ENCODE measurements around the gene AK9.
A peak's percentile ranks its signal among the peaks of the same experiment; 100 is the strongest.

Gene AK9

DNA sequence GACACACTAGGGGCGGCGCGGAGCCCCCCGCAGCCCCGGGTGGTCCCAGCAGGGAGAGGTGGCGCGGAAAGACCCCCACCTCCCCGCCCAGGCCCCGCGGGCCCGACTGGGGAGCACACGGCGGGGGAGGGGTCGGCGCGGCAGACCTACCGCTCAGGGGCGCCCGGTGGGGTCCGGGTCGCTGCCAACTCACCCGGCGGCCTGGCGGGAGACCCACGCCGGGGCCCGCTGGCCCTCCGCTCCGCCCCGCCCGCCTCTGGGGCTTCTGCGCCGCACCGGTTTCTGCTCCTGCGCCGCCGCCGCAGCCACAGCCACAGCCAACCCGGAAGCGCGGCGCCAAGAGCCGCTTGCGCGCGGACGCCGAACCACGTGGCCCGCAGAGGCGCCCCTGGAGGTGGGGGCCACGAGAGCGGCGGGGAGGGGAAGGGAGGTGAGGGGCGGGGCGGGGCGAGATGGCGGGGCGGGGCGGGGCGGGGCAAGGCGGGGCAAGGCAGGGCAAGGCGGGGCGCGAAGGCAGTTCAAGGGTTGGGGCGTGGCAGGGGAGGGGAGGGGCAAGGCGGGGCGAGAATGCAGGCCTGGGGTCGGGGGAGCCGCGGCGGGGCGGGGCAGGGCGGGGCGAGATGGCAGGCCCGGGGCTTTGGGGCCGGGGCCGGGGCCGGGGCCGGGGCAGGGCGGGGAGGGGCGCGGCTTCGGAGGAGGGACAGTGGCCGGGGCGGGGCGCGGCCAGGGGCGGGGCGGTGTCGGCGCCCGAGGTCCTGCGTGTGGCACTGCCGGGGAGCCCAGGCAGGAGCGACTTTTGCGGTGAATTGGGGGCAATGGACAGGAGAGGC, 207.9 kb downstream of the AK9 start, which contains the start of gene ZBTB24:
Gene ZBTB24, minus strand, starts transcription at position 315 of the 830 bp plus-strand sequence. CDS start 1,193 bp downstream, outside the sequence.
- 0 out of 2 replicates have a peak, but pooled peaks cover 5% of the 10 kb centered on the region for H3K27me3 ChIP-seq (ENCODE audit: insufficient read depth, low read length)
- peaks cover 42% of the 10 kb centered on the region for H3K79me2 ChIP-seq (ENCODE audit: insufficient read depth, low read length)
- H3K9ac ChIP-seq (ENCODE audit: low read length) = peak within 1 kb of the TSS; percentile 99
- no peaks in the 10 kb centered on the region for H4K20me1 ChIP-seq (ENCODE audit: insufficient read depth, low read length)
- H3K27ac ChIP-seq (ENCODE audit: low read depth, low read length, poor library complexity, severe bottlenecking) = peak within 1 kb of the TSS; percentile 38
- H3F3A ChIP-seq (ENCODE audit: insufficient read depth, low read length) = no peaks in the 10 kb centered on the region
- H3K4me1 ChIP-seq (ENCODE audit: insufficient read depth, low read length, severe bottlenecking) = peaks cover 40% of the 10 kb centered on the region
- H3K4me3 ChIP-seq (ENCODE audit: low read depth, low read length, poor library complexity, severe bottlenecking) = peak within 1 kb of the TSS; percentile 95
- no peaks in the 10 kb centered on the region for H3K9me2 ChIP-seq (ENCODE audit: low read depth, low read length)
- H3K4me2 ChIP-seq (ENCODE audit: low read length) = peak within 1 kb of the TSS; percentile 98
- no peaks in the 10 kb centered on the region for H3K9me3 ChIP-seq (ENCODE audit: low read length)
- TF ChIP-seq EZH2 (IDR thresholded peaks at IDR 0.05; ENCODE audit: borderline replicate concordance, low read length) = no peak
- TF ChIP-seq, protein P1, sequence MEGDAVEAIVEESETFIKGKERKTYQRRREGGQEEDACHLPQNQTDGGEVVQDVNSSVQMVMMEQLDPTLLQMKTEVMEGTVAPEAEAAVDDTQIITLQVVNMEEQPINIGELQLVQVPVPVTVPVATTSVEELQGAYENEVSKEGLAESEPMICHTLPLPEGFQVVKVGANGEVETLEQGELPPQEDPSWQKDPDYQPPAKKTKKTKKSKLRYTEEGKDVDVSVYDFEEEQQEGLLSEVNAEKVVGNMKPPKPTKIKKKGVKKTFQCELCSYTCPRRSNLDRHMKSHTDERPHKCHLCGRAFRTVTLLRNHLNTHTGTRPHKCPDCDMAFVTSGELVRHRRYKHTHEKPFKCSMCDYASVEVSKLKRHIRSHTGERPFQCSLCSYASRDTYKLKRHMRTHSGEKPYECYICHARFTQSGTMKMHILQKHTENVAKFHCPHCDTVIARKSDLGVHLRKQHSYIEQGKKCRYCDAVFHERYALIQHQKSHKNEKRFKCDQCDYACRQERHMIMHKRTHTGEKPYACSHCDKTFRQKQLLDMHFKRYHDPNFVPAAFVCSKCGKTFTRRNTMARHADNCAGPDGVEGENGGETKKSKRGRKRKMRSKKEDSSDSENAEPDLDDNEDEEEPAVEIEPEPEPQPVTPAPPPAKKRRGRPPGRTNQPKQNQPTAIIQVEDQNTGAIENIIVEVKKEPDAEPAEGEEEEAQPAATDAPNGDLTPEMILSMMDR (IDR thresholded peaks at IDR 0.05; ENCODE audit: low read length) = no peak
- H3K36me3 ChIP-seq (ENCODE audit: insufficient read depth, low read length) = peaks cover 36% of the 10 kb centered on the region
- peak within 1 kb of the TSS; percentile 11 for H2AFZ ChIP-seq (ENCODE audit: low read length)

DNA sequence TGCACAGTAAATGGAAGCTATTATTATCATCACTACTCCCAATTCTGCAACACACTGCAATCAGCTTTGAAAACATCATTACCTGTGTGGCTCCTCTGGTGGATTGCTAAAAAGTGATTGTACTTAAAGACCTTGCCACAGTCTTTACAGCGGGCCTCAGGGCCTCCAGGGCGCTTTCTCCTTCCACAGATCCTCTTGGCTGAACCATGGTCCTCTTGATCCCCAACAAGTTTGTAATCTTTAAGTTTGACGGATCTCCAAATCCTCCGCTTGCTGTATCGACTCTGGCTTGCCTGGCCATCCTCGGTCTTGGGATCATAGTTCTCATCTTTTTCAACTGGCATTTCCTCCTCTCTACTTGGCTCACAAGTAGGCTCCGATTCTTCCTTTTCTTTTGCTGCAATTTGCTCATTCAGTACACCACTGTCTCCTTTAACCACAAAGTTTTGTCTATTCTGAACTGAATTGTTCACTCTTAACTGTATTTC, 210.0 kb downstream of the AK9 start:
- Histone ChIP-seq H3K9ac (ENCODE audit: low read length) (peak overlapping the region; percentile 7; the same call in 1 of the 2 replicates), H3K9me2 (ENCODE audit: low read depth, low read length) (no peaks in the 10 kb centered on the region), H3K9me3 (ENCODE audit: low read length) (no peaks in the 10 kb centered on the region), H3K4me2 (ENCODE audit: low read length) (peak overlapping the region; percentile 98), H3K4me1 (ENCODE audit: insufficient read depth, low read length, severe bottlenecking) (peaks cover 59% of the 10 kb centered on the region), H3K4me3 (ENCODE audit: low read depth, low read length, poor library complexity, severe bottlenecking) (peak overlapping the region; percentile 95), H2AFZ (ENCODE audit: low read length) (no peak overlapping the region), H4K20me1 (ENCODE audit: insufficient read depth, low read length) (no peaks in the 10 kb centered on the region), H3K27ac (ENCODE audit: low read depth, low read length, poor library complexity, severe bottlenecking) (peak overlapping the region; percentile 38), H3K79me2 (ENCODE audit: insufficient read depth, low read length) (peaks cover 56% of the 10 kb centered on the region), H3K36me3 (ENCODE audit: insufficient read depth, low read length) (peaks cover 54% of the 10 kb centered on the region), H3F3A (ENCODE audit: insufficient read depth, low read length) (no peaks in the 10 kb centered on the region), H3K27me3 (ENCODE audit: insufficient read depth, low read length) (no peaks in the 10 kb centered on the region)
- TF ChIP-seq, protein P1 (IDR thresholded peaks at IDR 0.05; ENCODE audit: low read length) = no peak
- no peak for TF ChIP-seq EZH2 (IDR thresholded peaks at IDR 0.05; ENCODE audit: borderline replicate concordance, low read length)

DNA sequence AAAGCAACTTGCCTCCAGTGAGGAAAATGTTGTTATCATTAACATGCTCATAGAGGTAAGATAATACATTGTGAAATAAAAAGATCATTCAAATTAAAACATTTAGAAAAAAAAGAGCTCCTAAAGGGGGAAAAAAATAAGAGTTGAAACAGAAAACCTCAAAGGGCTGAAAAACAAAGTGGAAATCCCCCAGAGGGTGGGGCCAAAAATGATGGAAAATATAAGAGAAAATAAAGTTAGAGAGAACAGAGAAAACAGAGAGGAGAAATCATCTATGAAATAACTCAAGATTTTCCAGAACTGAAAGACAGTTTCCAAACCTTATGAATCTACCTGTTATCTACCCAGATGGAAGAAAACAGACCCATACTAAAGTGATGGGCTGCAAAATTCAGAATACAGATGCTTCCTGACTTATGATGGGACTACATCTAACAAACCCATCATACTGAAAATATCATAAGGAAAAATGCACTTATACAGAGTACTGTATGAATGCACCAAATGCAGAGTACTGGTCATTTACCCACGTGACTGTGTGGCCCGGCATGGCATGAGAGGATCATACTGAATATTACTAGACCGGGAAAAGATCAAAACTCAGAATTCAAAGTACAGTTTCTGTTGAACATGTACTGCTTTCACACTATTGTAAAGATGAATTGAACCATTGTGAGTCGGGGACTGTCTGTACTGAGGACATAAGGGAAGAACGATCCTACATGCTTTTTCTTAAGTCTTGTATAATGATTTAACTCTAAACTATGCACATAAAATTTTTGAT, 212.0 kb downstream of the AK9 start:
- Histone ChIP-seq H3F3A (ENCODE audit: insufficient read depth, low read length) (no peaks in the 10 kb centered on the region), H2AFZ (ENCODE audit: low read length) (no peak overlapping the region), H3K9me2 (ENCODE audit: low read depth, low read length) (no peaks in the 10 kb centered on the region), H3K4me2 (ENCODE audit: low read length) (peak overlapping the region; percentile 98), H4K20me1 (ENCODE audit: insufficient read depth, low read length) (no peaks in the 10 kb centered on the region), H3K27me3 (ENCODE audit: insufficient read depth, low read length) (no peaks in the 10 kb centered on the region), H3K36me3 (ENCODE audit: insufficient read depth, low read length) (peaks cover 73% of the 10 kb centered on the region), H3K9ac (ENCODE audit: low read length) (peak overlapping the region; percentile 64), H3K79me2 (ENCODE audit: insufficient read depth, low read length) (peaks cover 62% of the 10 kb centered on the region), H3K27ac (ENCODE audit: low read depth, low read length, poor library complexity, severe bottlenecking) (peak overlapping the region; percentile 80), H3K9me3 (ENCODE audit: low read length) (no peaks in the 10 kb centered on the region), H3K4me1 (ENCODE audit: insufficient read depth, low read length, severe bottlenecking) (peaks cover 59% of the 10 kb centered on the region), H3K4me3 (ENCODE audit: low read depth, low read length, poor library complexity, severe bottlenecking) (peak overlapping the region; percentile 95)
- TF ChIP-seq EZH2 (IDR thresholded peaks at IDR 0.05; ENCODE audit: borderline replicate concordance, low read length) = no peak
- TF ChIP-seq, protein P1 (IDR thresholded peaks at IDR 0.05; ENCODE audit: low read length) = no peak
